HepG2 (cell line): ENCODE results near the gene BRAP. TPM values are rescaled to one million over a fixed set of nuclear protein-coding genes. Genes with fewer than 3 reads are reported as not detected.

Experiments used
- ATAC-seq: fragments of 200-7000 bp; cut with Tn5 transposase; 3 replicates; pipeline ENCODE4 v1.9.1; 2020; ENCODE audit warnings: mild to moderate bottlenecking, moderate library complexity
- BruUV-seq: library from RNA; stranded (reverse); fragments of 400-500 nt; replicated peaks from 2 replicates; lab custom pipeline; 2021; lab: Mats Ljungman, UMichigan
- CTCF ChIA-PET: fragments of 300-600 bp; formaldehyde crosslinking; extraction: SDS; loops from one replicate; lab custom pipeline; 2021; ENCODE audit warnings: low total read pairs, inconsistent platforms, low intra/inter-chr PET ratio; lab: Yijun Ruan, JAX
- POLR2A ChIA-PET: fragments of 350-600 bp; sonication (Branson Sonifier 250); formaldehyde crosslinking; loops from one replicate; lab custom pipeline; 2020; ENCODE audit warnings: antibody characterized with exemption, inconsistent platforms; lab: Yijun Ruan, JAX
- DNase-seq: peaks from one replicate; pipeline ENCODE4 v3.0.0-alpha.2; 2015; ENCODE audit warnings: low spot score
- FAIRE-seq: peaks from 3 replicates; lab custom pipeline; 2011; peaks lifted over from hg19 to GRCh38; lab: Jason Lieb, UNC
- H2AFZ ChIP-seq: one replicate; pipeline ENCODE4 v1.6.1; 2011; ENCODE audit warnings: low read length, inconsistent platforms
- H3K27ac ChIP-seq: fragments of 300-600 bp; 3 replicates; pipeline ENCODE4 v1.8.0; 2011; ENCODE audit warnings: mixed run types, mild to moderate bottlenecking, mixed read lengths, low read length, inconsistent platforms; ENCODE audit not compliant: insufficient read depth; ENCODE audit errors: extremely low read length
- H3K27me3 ChIP-seq, 2 experiments: fragments of 200-600 bp in 1 of 2; 2 replicates in 1 of 2; 3 replicates in 1 of 2; pipeline versions ENCODE4 v1.6.0 to v1.8.0; 2011; ENCODE audit warnings: low read length in 2 of 2, mild to moderate bottlenecking in 2 of 2, moderate library complexity in 2 of 2, inconsistent platforms in 1 of 2; ENCODE audit not compliant: insufficient read depth in 2 of 2, control insufficient read depth in 1 of 2
- H3K36me3 ChIP-seq, 2 experiments: fragments of 200-600 bp in 1 of 2; replicated peaks in 1 of 2; 2 replicates in 1 of 2; 3 replicates in 1 of 2; pipeline versions ENCODE4 v1.5.1 to v1.8.0; 2011; ENCODE audit warnings: low read length in 2 of 2, inconsistent platforms in 1 of 2; ENCODE audit not compliant: insufficient read depth in 2 of 2, control insufficient read depth in 1 of 2
- H3K4me1 ChIP-seq: 2 replicates; pipeline ENCODE4 v1.5.1; 2012; ENCODE audit warnings: low read length, inconsistent platforms; ENCODE audit not compliant: insufficient read depth
- H3K4me2 ChIP-seq: 2 replicates; pipeline ENCODE4 v1.6.0; 2011; ENCODE audit warnings: low read depth, low read length, inconsistent platforms
- H3K4me3 ChIP-seq, 3 experiments: fragments of 200-600 bp in 1 of 3; sonication (generic), shearing (Covaris generic) in 1 of 3; replicated peaks in 1 of 3; 2 replicates each; pipeline ENCODE4 v1.5.1; 2011 to 2016; ENCODE audit warnings: low read length in 3 of 3, inconsistent platforms in 2 of 3, low read depth in 2 of 3, mild to moderate bottlenecking in 2 of 3, control low read depth in 1 of 3, mixed read lengths in 1 of 3; ENCODE audit not compliant: insufficient read depth in 1 of 3
- H3K79me2 ChIP-seq: one replicate; pipeline ENCODE4 v1.6.1; 2011; ENCODE audit warnings: low read length, inconsistent platforms; ENCODE audit not compliant: insufficient read depth
- H3K9ac ChIP-seq: 2 replicates; pipeline ENCODE4 v1.6.0; 2011; ENCODE audit warnings: mild to moderate bottlenecking, low read depth, low read length, inconsistent platforms; ENCODE audit not compliant: insufficient read depth
- H3K9me3 ChIP-seq: 2 replicates; pipeline ENCODE4 v1.5.1; 2012; ENCODE audit warnings: mild to moderate bottlenecking, low read length
- H4K20me1 ChIP-seq: 2 replicates; pipeline ENCODE4 v1.6.0; 2011; ENCODE audit warnings: inconsistent platforms, mild to moderate bottlenecking, low read length, moderate library complexity; ENCODE audit not compliant: insufficient read depth
- TARDBP ChIP-seq: sonication (generic); formaldehyde crosslinking; IDR thresholded peaks from 2 replicates; pipeline ENCODE4 v1.8.0; 2022; ENCODE audit warnings: mild to moderate bottlenecking, missing genetic modification reagents
- TOPORS ChIP-seq: sonication (generic); formaldehyde crosslinking; IDR thresholded peaks from 2 replicates; pipeline ENCODE4 v1.8.0; 2023; ENCODE audit warnings: mild to moderate bottlenecking, missing genetic modification reagents
- U2AF1 ChIP-seq: fragments of 200-400 bp; formaldehyde crosslinking; optimal IDR thresholded peaks from 2 replicates; pipeline ENCODE3; 2017; ENCODE audit warnings: mild to moderate bottlenecking, low read depth, low read length
- ZFYVE20 ChIP-seq: sonication (generic); formaldehyde crosslinking; IDR thresholded peaks from 2 replicates; pipeline ENCODE4 v1.8.0; 2023; ENCODE audit warnings: low read depth, mild to moderate bottlenecking, moderate library complexity, missing genetic modification reagents, borderline replicate concordance
- ZNF124 ChIP-seq: sonication (generic); formaldehyde crosslinking; IDR thresholded peaks from 2 replicates; pipeline ENCODE4 v1.4.0; 2020; ENCODE audit warnings: missing genetic modification reagents
- ZNF34 ChIP-seq: sonication (generic); formaldehyde crosslinking; IDR thresholded peaks from 2 replicates; pipeline ENCODE4 v1.4.0; 2020; ENCODE audit warnings: mild to moderate bottlenecking, missing genetic modification reagents, borderline replicate concordance
- ZNF350 ChIP-seq: sonication (generic); formaldehyde crosslinking; IDR thresholded peaks from 2 replicates; pipeline ENCODE4 v1.4.0; 2020; ENCODE audit warnings: mild to moderate bottlenecking, low read depth, missing genetic modification reagents, borderline replicate concordance
- ZNF562 ChIP-seq: sonication (generic); formaldehyde crosslinking; IDR thresholded peaks from 2 replicates; pipeline ENCODE4 v1.8.0; 2022; ENCODE audit warnings: missing genetic modification reagents, borderline replicate concordance
- WGBS: methylation state at CpG from one replicate; pipeline ENCODE4 v1.1.6; 2017; ENCODE audit warnings: low lambda C conversion rate; 5-methylcytosine and 5-hydroxymethylcytosine counted together
- in situ Hi-C: cut with HindIII; loops from 2 replicates; pipeline ENCODE4 v1.10.0; 2017; ENCODE audit warnings: low pct_unique_long_range_greater_than_20kb; ENCODE audit not compliant: extremely low pct_ligation_motif_present
- intact Hi-C: fragments of 100-400 bp; cut with micrococcal nuclease; formaldehyde crosslinking; loops from one replicate; pipeline ENCODE4 v1.10.0; 2022; ENCODE audit not compliant: unreplicated experiment
- polyA plus RNA-seq, 8 experiments: library from polyadenylated mRNA; depleted of rRNA in 3 of 8; stranded (reverse) in 7 of 8; unstranded in 1 of 8; fragments of >200 nt; fragmentation: Illumina TruSeq in 4 of 8; extraction: Trizol in 4 of 8; gene quantifications; 2 replicates each; pipeline versions ENCODE4 v1.2.1 to v1.2.3, GENCODE V29; 2011 to 2016; ENCODE audit warnings: low read depth in 4 of 8, missing spikeins in 1 of 8, mixed read lengths in 1 of 8; ENCODE audit not compliant: insufficient read depth in 1 of 8
- total RNA-seq, 5 experiments: library from RNA; depleted of rRNA; stranded (reverse); fragments of >200 nt; fragmentation: Illumina TruSeq; extraction: Trizol; gene quantifications; 2 replicates each; pipeline ENCODE4 v1.2.3, GENCODE V29; 2016; ENCODE audit warnings: low read depth in 1 of 5
- TF ChIP-seq, protein P1 (sequence below): conservative IDR thresholded peaks from 2 replicates; pipeline ENCODE4 v1.6.1; 2018; ENCODE audit warnings: missing genetic modification reagents
- TF ChIP-seq, protein P2 (sequence below): sonication (generic); formaldehyde crosslinking; IDR thresholded peaks from 2 replicates; pipeline ENCODE4 v1.4.0; 2020; ENCODE audit warnings: mild to moderate bottlenecking, low read depth, missing genetic modification reagents
- TF ChIP-seq, protein P3 (sequence below): sonication (generic); formaldehyde crosslinking; IDR thresholded peaks from 2 replicates; pipeline ENCODE4 v1.8.1; 2023; ENCODE audit warnings: mild to moderate bottlenecking, missing genetic modification reagents
- TF ChIP-seq, protein P4 (sequence below): sonication (generic); formaldehyde crosslinking; IDR thresholded peaks from 2 replicates; pipeline ENCODE4 v1.4.0; 2020; ENCODE audit warnings: missing genetic modification reagents

BRAP gene
- total and polyA plus RNA-seq, 2 of the 13 experiments (the other 11 are each of a cell fraction or from before 2014, with no cell fraction given): 8.1 to 15.4 TPM

DNA sequence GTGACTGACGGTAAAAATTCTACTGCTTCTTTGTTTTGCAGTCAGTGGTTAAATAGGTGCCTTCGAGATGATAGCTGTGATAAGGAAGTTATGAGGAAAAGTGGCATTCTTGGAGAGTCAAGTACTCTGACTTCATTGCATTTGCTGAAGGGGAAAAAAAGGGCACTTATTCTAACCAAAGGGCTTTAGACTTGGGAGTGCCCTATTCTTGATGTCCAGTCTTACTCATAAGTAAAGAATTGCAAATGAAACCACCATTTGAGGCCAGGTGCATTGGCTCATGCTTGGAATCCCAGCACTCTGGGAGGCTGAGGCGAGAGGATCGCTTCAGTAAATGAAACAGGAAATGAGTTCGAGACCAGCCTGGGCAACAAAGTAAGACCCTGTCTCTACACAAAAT, 40.3 kb downstream of the BRAP start:
- H3K9ac ChIP-seq: no peak overlapping the region
- intact Hi-C loops: no loop called here
- POLR2A ChIA-PET: no interaction called here
- WGBS: 98% methylated on average over 5 of the region's 5 CpGs
- H3K36me3 ChIP-seq: peaks cover 7 to 59% of the 10 kb centered on the region in 2 experiments; a peak in 4 of 5 replicates
- DNase-seq (no peak), FAIRE-seq (no peak), ATAC-seq (no peak)
- no peaks in the 10 kb centered on the region for H4K20me1 ChIP-seq
- BruUV-seq: no TSS peak
- H3K79me2 ChIP-seq: no peaks in the 10 kb centered on the region
- no peak for TF ChIP-seq ZFYVE20 (CRISPR knock-in tag)
- TF ChIP-seq TOPORS (CRISPR knock-in tag): no peak
- TF ChIP-seq, protein P1, sequence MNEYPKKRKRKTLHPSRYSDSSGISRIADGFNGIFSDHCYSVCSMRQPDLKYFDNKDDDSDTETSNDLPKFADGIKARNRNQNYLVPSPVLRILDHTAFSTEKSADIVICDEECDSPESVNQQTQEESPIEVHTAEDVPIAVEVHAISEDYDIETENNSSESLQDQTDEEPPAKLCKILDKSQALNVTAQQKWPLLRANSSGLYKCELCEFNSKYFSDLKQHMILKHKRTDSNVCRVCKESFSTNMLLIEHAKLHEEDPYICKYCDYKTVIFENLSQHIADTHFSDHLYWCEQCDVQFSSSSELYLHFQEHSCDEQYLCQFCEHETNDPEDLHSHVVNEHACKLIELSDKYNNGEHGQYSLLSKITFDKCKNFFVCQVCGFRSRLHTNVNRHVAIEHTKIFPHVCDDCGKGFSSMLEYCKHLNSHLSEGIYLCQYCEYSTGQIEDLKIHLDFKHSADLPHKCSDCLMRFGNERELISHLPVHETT (CRISPR knock-in tag): no peak
- TF ChIP-seq, protein P2, sequence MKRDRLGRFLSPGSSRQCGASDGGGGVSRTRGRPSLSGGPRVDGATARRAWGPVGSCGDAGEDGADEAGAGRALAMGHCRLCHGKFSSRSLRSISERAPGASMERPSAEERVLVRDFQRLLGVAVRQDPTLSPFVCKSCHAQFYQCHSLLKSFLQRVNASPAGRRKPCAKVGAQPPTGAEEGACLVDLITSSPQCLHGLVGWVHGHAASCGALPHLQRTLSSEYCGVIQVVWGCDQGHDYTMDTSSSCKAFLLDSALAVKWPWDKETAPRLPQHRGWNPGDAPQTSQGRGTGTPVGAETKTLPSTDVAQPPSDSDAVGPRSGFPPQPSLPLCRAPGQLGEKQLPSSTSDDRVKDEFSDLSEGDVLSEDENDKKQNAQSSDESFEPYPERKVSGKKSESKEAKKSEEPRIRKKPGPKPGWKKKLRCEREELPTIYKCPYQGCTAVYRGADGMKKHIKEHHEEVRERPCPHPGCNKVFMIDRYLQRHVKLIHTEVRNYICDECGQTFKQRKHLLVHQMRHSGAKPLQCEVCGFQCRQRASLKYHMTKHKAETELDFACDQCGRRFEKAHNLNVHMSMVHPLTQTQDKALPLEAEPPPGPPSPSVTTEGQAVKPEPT (CRISPR knock-in tag): no peak
- TF ChIP-seq ZNF34 (CRISPR knock-in tag): no peak
- TF ChIP-seq U2AF1: no peak
- TF ChIP-seq, protein P3, sequence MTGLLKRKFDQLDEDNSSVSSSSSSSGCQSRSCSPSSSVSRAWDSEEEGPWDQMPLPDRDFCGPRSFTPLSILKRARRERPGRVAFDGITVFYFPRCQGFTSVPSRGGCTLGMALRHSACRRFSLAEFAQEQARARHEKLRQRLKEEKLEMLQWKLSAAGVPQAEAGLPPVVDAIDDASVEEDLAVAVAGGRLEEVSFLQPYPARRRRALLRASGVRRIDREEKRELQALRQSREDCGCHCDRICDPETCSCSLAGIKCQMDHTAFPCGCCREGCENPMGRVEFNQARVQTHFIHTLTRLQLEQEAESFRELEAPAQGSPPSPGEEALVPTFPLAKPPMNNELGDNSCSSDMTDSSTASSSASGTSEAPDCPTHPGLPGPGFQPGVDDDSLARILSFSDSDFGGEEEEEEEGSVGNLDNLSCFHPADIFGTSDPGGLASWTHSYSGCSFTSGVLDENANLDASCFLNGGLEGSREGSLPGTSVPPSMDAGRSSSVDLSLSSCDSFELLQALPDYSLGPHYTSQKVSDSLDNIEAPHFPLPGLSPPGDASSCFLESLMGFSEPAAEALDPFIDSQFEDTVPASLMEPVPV (CRISPR knock-in tag): no peak
- no peak for TF ChIP-seq ZNF350 (CRISPR knock-in tag)
- TF ChIP-seq TARDBP (CRISPR knock-in tag): no peak
- TF ChIP-seq, protein P4, sequence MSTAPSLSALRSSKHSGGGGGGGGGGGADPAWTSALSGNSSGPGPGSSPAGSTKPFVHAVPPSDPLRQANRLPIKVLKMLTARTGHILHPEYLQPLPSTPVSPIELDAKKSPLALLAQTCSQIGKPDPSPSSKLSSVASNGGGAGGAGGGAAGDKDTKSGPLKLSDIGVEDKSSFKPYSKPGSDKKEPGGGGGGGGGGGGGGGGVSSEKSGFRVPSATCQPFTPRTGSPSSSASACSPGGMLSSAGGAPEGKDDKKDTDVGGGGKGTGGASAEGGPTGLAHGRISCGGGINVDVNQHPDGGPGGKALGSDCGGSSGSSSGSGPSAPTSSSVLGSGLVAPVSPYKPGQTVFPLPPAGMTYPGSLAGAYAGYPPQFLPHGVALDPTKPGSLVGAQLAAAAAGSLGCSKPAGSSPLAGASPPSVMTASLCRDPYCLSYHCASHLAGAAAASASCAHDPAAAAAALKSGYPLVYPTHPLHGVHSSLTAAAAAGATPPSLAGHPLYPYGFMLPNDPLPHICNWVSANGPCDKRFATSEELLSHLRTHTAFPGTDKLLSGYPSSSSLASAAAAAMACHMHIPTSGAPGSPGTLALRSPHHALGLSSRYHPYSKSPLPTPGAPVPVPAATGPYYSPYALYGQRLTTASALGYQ: no peak
- no peak for TF ChIP-seq ZNF562 (CRISPR knock-in tag)
- no peak for TF ChIP-seq ZNF124
- in situ Hi-C loops: no loop called here
- no peak overlapping the region for H3K4me3 ChIP-seq
- CTCF ChIA-PET: no interaction called here
- no peak overlapping the region for H3K27ac ChIP-seq
- H3K9me3 ChIP-seq: no peaks in the 10 kb centered on the region
- H3K4me1 ChIP-seq: no peaks in the 10 kb centered on the region
- no peaks in the 10 kb centered on the region for H3K27me3 ChIP-seq
- H2AFZ ChIP-seq: no peak overlapping the region
- no peak overlapping the region for H3K4me2 ChIP-seq
